GM19025 (cell line): ENCODE data around the gene CYBRD1.
"Not testable (repeated sequence)": the region's sequence is repeated elsewhere in the genome, so short reads cannot be mapped to it uniquely, and the experiment has no call there.

Experiments used
- ATAC-seq: cut with Tn5 transposase; IDR thresholded peaks from one replicate; pipeline ENCODE4 v1.9.1; 2021; ENCODE audit warnings: mild to moderate bottlenecking, low read depth, moderate library complexity; ENCODE audit not compliant: unreplicated experiment

Gene CYBRD1

DNA sequence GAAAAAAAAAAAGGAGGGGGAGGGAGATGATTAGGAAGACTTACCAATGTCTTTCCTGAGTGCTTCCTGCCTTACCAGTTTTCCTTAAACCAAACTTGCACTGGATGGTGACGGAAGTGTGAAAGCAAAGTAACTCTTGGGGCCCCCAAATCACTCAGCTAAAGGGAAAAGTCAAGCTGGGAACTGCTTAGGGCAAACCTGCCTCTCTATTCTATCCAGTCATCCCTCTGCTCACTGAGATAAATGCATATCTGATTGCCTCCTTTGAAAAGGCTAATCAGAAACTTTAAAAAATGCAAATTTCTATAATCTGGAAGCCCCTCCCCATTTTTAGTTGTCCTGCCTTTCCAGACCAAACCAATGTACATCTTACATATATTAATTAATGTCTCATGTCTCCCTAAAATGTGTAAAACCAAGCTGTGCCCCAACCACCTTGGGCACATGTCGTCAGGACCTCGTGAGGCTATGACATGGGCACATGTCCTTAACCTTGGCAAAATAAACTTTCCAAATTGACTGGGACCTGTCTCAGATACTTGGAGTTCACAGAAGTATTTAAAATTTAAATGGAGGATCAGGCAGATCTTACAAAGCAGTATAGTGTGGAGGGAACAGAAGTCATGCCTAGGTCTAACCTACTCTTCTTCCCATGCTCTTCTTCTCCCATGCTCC lies 7.2 kb upstream of the CYBRD1 start:
- ATAC-seq: no peak

DNA sequence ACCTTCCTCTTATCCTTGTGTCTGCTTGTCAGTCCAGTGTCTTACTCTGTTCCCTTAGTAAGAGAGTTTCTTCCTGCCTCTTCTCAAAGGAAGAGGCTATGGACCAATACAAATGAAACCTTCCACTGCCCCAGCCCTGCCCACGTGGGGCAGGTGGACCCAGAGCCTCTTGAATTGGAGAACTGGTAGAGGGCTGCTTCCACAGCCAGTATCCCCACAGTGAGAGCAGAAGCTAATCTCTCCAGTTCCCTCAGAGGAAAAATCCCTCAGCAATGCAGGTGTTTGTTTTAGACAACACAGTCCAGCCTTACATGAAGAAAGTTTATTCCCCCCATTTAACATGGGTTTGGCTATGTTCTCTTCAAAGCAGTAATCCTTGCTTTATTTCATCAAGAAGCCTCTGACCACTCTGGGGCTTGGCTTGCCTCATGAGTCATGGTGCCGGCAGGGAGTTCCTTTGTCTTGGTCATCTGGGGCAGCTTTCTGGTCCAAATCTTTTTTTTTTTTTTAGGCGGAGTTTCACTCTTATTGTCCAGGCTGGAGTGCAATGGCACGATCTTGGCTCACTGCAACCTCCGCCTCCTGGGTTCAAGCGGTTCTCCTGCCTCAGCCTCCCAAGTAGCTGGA lies 6.5 kb upstream of the CYBRD1 start:
- no peak for ATAC-seq

DNA sequence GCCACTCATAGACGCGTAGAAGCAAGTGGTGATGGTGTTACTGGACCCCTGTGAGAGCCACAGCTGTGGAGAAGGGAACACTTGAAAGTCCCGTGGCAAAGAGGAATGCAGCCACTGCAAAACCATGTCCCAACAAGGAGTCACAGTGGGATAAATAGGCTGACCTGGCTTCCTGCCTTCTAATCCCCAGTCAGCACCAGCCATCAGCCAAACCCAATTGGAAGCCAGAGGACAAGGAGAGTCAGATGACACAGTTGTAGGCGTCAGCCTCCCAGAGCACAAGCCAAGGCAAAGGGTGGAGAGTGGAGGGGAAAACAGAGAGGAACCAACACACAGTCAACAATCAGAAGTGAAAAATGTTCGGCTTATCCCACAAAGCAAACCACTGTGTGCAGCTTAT lies 5.5 kb upstream of the CYBRD1 start:
- ATAC-seq: no peak

DNA sequence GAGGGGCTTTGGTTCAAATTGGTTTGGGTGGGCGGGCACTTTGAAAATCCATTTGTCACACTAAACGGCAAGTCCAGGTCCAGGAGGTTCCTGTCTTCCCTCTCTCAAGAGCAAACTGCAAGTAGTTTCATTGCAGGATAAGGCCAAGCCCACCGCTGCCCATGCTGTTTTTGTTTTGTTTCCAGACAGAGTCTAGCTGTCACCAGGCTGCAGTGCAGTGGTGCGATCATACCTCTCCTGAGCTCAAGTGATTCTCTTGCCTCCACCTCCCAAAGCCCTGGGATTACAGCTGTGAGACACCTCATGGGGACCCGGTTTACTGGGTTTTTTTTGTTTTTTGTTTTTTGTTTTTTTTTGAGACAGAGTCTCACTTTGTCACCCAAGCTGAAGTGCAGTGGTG lies 1.8 kb upstream of the CYBRD1 start:
- no peak for ATAC-seq

DNA sequence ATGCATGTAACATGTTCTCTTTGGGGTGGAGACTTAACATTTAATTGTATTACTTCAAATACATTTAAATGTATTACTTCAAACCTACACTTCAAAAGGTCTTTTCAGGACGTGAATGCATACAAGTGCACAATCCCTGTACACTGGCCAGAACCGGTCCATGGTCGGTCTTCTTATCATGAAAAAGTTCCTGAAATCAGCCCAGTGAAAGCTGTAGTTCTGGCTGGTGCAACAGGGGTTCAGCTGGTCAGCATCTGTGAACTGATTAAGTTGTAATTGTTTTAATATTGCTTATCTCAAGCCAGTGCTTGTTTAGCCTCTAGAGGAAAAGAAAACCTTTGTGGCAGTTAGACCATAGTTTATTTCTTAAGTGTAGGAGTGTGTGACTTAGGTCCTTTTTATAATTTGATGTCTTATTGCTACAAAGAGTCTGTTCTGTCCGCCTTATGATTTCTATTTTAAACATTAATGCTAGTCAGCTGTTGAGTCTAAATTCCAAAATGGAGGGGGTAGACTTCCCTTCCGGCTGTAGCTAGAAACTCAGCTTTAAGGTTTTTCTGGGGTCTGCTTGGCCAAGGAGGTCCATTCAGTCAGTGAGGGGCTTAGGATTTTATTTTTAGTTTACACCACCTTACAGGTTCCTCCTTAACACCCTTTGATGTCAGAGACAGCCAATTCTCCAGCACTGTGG lies 768 bp upstream of the CYBRD1 start:
- ATAC-seq: no peak

DNA sequence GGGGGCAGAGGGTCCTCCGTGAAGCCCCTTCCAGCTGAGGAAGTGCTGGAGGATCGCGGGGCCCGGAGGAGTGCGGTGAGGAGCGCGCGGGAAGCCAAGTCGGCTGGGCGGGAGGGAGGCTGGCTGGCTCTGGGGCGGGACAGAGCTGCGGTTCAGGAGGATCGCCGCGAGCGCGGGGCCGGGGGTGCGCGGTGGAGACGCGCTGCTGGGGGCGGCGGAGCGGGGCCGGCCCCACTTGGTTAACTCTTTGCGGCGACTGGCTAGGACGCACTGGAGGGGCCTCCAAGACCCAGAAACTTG lies 464 bp downstream of the CYBRD1 start:
- no peak for ATAC-seq

DNA sequence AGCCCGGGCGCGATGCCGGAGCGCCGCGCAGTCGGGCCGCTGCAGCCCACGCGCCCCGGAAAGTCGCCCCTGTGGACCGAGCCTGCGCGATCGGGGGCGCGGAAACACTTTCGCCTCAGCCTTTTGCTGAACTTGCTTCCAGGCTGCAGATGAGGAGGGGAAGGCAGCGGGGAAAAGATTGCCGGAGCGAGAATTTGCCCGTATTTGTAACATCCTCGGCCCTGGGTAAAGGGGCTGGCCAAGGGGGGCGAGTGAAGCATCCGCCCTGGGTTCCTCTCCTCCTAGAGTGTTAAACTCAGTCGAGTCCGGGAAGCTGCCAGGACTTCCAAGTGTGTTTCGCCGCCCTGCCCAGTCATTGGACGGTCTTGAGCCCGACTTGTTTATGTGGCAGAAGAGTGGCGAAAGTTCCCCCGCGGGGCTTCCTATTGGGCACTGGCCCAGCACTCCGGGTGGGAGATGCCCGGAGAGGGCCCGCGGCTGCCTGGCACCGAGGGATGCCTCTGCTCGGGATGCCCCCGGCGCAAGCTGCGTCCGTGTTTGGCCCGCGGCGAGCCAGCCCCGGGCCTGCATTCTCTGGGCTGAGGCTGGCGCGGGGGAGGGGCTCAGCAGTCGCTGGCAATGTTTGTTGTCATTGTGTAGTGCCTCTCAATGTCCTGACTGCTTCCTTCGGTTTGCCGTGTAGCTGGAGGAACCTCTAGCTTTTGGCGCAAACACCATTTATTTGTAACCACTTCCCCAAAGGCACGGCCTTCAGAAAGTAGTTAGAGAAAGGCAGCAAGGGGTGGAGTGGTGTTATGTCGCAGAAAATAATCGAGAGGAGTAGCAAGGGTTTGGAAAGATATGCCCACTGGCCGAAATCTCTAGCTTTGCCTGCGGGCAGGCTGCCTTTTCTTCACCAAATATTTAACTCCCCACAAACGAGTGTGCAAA lies 1.1 kb downstream of the CYBRD1 start:
- ATAC-seq: no peak

DNA sequence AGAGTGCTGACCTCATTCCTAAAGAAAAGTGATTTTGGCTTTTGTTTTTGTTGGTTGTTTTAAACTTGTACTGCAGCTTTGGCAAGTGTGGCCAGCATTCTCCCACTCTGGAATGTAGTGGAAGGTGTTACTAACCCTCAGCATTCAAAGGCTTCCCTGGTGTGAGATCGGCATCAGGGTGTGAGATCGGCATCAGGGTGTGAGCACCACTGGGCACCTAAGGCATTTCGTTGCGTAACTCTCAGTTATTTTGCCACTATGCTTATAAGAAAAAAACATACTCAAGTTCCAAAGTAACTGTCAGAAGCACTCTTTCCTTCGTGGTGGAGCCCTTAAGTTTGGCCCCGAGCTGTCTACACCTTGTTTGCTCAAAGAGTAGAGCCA lies 1.7 kb downstream of the CYBRD1 start:
- ATAC-seq: no peak

DNA sequence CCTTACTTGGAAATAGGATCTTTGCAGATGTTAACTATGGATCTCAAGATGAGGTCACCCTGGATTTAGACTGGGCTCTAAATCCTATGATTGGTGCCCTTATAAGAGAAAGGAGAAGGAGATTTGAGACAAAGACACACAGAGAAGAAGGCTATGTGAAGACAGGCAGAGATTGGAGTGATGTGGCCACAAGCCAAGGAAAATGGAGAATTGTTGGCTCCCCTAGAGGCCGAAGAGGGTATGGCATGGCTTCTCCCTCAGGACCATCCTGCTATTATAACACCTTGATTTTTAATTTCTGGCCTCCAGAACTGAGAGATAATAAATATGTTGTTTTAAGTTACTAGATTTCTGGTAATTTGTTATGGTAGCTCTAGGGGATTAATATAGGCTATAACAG lies 7.6 kb downstream of the CYBRD1 start:
- ATAC-seq: no peak

DNA sequence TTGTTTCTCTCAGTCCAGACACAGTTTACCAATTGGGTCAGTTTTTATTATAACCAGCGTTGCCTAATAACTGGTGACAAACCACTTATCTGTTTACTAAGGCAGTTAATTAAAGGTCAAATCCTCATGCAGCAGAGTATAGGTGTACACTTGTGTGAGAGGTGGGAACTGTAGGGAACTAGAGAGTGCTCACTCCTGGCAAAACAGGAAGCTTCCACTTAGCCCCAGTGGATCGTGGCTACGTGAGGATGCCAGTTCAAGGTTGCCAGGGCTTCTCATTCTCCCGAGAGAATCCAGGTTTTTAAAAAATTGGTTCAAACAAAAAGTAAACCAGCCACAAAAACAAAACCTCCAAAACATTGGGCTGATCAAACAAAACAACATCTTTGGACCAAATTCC lies 8.1 kb downstream of the CYBRD1 start:
- ATAC-seq: no peak

DNA sequence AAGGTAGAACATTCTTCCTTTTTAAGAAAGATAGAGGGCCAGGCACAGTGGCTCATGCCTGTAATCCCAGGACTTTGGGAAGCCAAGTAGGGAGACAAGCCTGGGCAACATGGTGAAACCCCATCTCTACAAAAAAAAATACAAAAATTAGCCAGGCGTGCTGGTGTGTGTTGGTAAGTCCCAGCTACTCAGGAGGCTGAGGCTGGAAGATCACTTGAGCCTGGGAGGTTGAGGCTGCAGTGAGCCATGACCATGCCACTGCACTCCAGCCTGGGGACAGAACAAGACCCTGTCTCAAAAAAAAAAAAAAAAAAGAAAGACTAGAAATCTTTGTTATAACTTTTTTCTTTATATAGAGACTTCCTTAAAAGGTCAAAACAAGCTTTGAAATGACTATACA lies 8.6 kb downstream of the CYBRD1 start:
- not testable (repeated sequence) for ATAC-seq

DNA sequence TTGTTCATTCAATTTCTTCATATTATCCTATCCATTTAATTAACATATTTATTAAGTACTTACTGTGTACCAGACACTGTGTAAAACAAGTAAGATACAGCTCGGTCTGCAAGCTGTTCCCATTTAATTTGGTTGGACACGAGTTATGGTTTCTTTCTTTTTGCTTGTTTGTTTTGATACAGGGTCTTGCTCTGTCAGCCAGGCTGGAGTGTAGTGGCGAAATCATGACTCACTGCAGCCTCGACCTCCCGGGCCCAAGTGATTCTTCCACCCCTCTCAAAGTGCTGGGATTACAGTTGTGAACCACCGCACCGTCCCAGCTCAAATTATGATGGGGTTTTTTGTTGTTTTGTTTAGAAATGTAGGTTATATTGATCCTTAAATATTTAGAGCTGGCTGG lies 9.0 kb downstream of the CYBRD1 start:
- ATAC-seq: no peak

DNA sequence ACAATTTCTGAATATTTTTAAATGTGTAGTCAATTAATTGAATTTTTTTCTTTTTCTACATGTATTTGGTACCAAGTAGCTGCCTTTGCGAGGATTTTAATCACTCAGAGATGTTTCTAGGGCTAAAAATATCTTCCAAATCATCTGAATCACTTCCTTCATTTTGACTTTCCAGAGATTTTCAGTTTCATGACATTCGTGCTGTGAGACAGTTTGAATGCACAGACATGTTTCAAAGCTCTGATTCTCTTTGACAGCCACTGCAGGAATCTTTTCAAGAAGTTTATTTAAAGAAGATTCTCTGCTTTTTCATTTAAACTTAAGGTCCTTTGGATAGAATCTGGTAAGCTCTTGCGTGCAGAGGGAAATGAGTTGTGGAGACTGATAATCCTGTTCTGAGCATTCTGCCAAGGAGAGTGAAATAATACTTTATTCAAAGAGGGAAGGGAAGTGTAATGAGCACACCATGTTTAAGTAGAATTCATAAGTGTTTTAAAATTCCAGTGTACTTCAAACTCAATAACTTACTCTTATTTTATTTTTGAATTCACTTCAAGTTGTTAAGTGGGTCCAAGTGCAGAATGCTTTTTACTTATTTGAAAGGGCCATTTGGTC lies 9.7 kb downstream of the CYBRD1 start:
- no peak for ATAC-seq

DNA sequence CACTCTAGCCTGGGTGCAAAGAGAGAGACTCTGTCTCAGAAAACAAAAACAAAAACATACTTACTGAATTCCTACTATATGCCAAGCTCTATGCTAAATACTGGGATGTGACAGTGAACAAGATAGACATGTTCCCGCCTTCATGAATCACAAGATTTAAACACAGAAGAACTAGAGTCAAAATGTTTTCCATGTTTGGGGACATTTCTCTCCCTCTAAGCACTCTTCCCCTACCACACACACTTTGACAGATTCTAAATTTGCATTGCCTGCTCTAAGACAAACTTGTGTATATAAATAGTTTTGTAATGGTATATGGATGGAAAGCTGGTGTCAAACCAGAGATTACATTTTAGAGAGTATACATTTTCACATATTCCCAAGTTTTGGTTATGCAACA lies 11.1 kb downstream of the CYBRD1 start:
- no peak for ATAC-seq

DNA sequence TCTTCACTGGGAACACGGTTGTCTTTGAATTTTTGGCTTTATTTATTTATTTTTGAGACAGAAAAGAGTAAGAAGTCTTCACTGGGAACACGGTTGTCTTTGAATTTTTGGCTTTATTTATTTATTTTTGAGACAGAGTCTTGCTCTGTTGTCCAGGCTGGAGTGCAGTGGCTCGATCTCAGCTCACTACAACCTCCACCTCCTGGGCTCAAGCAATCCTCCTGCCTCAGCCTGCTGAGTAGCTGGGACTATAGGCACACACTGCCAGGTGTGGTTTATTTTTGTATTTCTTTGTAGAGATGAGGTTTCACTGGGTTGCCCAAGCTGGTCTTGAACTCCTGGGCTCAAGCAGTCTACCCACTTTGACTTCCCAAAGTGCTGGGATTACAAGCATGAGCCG lies 13.3 kb downstream of the CYBRD1 start:
- not testable (repeated sequence) for ATAC-seq

DNA sequence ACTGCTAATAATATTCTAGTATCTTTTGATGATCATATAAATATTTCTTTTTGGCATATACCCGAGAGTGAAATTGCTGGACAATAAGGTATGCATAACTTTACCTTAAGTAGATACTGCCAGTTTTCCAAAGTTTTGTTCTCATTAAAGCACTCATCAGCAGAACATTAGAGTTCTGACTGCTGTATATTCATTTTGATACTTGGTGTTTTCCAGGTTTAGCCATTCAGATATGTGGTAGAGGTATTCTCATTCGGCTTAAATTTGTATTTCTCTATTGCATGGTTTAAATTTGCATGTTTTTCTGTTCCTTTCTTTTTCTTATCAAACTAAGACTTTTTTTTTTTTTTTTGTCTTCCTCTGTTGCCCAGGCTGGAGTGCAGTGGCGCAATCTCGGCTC lies 18.2 kb downstream of the CYBRD1 start:
- ATAC-seq: no peak

DNA sequence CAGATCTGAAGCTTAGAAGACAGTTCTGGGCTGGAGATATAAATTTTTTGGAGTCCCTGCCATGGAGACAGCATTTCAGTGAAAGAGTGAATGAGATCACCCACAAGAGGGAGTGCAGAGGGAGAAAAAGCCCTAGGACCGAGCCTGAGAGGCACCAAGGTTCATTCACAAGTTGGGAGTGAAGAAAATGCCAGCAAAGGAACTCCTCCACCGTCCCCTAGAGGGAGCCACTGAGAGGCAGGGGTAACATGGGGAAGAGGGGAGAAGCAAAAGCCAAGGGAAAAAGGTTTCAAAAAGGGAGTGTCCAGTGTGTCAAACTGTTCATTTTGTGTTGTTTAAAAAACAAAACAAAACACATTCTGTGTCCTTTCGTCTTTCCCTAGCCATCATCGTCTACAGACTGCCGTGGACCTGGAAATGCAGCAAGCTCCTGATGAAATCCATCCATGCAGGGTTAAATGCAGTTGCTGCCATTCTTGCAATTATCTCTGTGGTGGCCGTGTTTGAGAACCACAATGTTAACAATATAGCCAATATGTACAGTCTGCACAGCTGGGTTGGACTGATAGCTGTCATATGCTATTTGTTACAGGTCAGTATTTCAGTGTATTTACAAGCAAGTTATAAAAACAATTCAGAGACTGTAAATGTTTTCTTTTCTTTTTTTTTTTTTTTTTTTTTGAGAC lies 19.1 kb downstream of the CYBRD1 start:
- ATAC-seq: no peak

DNA sequence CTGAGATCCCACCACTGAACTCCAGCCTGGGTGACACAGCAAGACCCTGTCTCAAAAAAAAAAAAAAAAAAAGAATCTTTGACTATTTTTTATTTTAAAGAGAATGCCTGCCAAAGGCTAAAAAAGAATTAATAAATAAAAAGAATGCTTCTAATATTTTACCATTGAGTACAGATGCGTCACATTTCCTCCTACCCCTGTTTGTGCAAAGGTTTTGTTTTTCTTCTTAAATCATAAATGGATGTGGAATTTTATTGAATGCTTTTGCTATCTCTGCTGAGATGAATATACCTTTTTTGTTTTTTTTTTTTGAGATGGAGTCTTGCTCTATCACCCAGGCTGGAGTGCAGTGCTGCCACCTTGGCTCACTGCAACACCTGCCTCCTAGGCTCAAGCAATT lies 22.8 kb downstream of the CYBRD1 start:
- ATAC-seq: no peak

DNA sequence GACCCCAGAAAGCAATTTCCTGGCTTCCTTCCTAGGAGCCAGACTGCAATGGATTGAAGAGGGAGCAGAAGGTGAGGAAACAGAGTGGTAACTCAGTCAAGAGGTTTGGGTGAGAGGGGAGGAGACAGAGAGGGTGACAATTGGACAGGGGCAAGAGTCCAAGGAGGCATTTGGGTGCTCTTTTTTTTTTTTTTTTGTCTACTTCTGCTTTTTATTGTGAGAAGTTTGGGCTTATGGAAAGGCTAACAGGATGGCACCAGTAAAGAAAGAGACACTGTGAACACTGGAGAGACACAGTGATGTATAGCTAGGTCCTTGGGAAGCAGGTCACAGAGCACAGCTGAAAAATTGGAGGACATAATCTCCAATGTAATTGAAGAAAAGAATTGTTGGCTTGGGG lies 25.0 kb downstream of the CYBRD1 start:
- no peak for ATAC-seq

DNA sequence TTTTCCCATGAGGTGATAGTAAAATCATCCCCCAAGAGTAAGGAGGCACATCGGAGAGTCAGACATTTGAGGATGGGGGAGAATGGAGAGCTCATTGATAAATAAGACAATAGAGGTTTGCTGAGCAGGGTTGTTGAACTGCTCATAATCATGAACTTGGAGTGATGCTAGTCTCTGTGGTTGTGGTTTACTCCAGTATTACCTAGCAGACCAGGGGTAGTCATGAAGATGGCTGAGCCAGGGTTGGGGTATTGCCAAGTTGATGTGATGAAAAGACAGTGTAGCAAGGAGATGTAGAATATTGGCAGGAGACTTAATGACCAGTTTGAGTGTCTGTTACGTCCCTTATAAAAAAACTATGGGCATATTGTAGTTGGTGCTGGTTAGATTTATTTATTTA lies 25.4 kb downstream of the CYBRD1 start:
- ATAC-seq: no peak
